ENCODE results near the gene UBE2B.

Gene UBE2B

GRCh38 chr5:134438721-134439123, 67.4 kb downstream of the UBE2B start:
- DNase-seq: no peak

- DNase-seq: no peak
Measured at GRCh38 chr5:134439210-134439654, 67.9 kb downstream of the UBE2B start.

- DNase-seq: no peak
Measured at GRCh38 chr5:134440201-134440755, 68.9 kb downstream of the UBE2B start.

Data from CD4-positive, alpha-beta T cell treated with Interleukin-6 for 4 hours (primary cell).